ENCODE results near the gene NOS1AP.

The NOS1AP gene

DNA sequence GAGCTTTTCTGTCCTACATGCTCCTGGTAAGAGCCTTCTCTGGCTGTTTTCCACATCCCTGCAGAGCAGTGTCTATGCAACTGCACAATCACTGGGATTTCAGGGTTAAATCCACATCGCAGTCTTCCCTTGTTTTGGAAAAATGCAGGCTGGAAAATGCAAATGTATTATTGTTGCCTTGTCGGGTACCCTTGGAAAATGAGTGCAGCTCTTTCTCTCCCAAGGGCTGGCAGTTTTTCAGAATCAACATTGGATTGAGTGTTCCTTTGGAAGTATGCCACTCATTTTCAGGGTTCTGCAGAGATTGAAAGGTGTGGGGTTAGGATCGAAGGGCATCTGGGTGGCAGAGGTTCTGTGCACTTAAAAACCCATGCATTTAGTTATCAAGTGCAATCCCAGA is 3.2 kb downstream of the NOS1AP start:
- ChIA-PET POLR2A (no interaction called here), CTCF (no interaction called here)
- no peak for DNase-seq (ENCODE audit: extremely low spot score)
- TF ChIP-seq, protein P1, sequence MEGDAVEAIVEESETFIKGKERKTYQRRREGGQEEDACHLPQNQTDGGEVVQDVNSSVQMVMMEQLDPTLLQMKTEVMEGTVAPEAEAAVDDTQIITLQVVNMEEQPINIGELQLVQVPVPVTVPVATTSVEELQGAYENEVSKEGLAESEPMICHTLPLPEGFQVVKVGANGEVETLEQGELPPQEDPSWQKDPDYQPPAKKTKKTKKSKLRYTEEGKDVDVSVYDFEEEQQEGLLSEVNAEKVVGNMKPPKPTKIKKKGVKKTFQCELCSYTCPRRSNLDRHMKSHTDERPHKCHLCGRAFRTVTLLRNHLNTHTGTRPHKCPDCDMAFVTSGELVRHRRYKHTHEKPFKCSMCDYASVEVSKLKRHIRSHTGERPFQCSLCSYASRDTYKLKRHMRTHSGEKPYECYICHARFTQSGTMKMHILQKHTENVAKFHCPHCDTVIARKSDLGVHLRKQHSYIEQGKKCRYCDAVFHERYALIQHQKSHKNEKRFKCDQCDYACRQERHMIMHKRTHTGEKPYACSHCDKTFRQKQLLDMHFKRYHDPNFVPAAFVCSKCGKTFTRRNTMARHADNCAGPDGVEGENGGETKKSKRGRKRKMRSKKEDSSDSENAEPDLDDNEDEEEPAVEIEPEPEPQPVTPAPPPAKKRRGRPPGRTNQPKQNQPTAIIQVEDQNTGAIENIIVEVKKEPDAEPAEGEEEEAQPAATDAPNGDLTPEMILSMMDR (IDR thresholded peaks at IDR 0.05; ENCODE audit: control extremely low read depth, extremely low read depth, low read depth, missing control alignments): no peak

DNA sequence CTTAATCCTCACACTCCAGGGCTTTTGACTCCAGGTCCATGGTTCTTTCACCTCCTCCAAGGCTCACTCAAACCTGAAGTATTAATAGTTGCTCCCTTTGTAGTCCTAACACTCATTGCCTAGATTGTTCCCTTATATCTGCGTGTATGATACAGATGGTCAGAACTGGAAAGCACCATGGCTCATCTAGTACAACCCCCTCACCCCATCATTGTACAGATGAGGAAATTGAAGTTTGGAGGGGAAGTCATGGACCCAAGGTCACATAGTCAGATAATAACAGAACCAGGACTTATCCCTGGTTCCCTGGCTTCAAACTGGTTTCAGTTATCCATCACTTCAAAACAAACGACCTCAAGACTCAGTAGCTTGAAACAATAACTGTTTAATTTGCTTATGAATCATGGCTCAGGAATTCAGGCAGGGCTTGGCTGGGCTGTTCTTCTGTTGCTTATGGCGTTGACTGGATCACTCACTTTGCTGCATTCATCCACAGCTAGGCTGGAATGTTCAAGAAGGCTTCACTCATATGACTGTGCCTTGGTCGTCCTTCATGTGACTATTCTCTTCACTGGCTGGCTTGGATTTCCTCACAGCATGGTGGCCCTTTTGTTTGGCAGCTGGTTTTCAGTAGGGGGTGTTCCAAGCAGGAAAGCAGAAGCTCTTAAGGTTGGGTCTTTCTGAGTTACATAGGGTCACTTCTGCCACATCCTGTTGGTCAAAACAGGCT is 5.0 kb downstream of the NOS1AP start:
- ChIA-PET POLR2A (no interaction called here), CTCF (interaction anchor here (1.0 kb wide), 2 partner anchors 22 to 336 kb away, joined by 3 read pairs; no protein-coding TSS in a partner anchor)
- no peak for DNase-seq (ENCODE audit: extremely low spot score)
- TF ChIP-seq, protein P1 (IDR thresholded peaks at IDR 0.05; ENCODE audit: control extremely low read depth, extremely low read depth, low read depth, missing control alignments): no peak

DNA sequence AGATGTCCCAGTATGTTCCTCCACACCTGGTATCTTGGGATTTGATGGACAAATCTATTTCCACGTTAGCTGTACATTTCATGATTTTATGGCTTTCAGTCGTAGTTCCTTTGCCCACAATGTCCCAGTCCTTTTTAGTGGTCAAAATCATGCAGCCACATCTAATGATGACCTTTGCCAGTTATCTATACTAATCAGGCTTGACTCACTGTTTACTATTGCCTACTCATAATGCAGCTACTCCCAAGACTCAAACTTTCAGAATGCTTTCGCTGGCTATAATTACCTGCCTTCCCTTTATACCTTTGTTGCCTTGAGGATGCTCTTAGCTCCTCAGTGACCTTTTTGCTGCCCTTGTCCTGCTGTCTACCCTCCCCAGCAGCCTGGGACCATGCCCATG is 6.4 kb downstream of the NOS1AP start:
- no peak for DNase-seq (ENCODE audit: extremely low spot score)
- ChIA-PET CTCF (no interaction called here), POLR2A (no interaction called here)
- TF ChIP-seq, protein P1 (IDR thresholded peaks at IDR 0.05; ENCODE audit: control extremely low read depth, extremely low read depth, low read depth, missing control alignments): no peak

DNA sequence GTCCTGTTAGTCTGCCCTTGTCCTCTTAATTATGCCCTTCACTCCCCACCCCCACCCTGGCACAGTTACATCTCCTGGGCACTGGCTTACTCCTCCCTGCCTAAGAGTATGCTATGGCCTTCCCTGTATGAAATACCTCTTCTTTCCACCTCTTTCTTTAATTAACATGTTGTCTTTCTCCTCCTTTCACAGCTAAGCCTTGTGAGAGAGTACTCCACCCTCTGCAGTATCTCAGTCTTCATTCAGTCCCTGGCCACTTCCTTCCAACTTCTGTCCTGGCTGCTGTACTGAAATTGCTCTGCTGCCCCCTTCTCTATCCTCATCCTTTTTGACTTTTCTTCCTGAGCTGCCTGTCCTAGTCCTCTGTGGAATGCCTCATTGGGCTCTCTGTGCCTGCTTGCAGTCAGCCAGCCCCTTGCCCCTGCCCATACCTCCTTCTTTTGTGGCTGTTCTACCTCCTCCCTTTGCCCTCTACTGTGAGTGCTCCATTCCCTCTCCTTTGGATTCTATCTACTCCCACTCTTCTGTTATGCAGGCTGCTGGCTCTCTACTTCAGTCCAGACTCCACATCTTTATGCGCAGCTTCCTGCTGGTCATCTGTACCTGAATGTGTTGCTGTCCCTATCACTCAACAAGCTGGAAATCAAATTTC is 8.3 kb downstream of the NOS1AP start:
- POLR2A ChIA-PET: no interaction called here
- TF ChIP-seq, protein P1 (IDR thresholded peaks at IDR 0.05; ENCODE audit: control extremely low read depth, extremely low read depth, low read depth, missing control alignments): no peak
- CTCF ChIA-PET: no interaction called here

DNA sequence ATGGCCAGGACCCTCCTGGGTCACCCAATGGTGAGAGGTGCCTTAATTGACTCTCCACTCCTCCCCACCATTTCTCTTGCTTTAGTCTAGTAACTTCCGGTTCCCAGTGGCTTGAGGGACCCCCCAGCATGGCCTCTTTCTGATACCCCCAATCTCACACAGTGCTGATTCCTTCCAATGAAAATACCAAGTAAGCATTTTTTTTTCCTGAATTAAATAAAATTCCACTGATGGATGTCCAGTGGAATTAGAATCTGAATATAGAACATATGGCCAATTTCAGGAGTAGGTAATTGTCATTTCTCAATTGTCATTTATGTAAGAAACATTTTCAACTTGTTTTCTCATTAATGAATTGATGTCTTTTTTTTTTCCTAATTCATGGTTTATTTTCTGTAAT is 9.5 kb downstream of the NOS1AP start:
- CTCF ChIA-PET: no interaction called here
- POLR2A ChIA-PET: no interaction called here
- TF ChIP-seq, protein P1 (IDR thresholded peaks at IDR 0.05; ENCODE audit: control extremely low read depth, extremely low read depth, low read depth, missing control alignments): no peak
- DNase-seq (ENCODE audit: extremely low spot score): no peak

More for the DNA sequence above, 8.3 kb downstream of the NOS1AP start:
- no peak for DNase-seq (ENCODE audit: extremely low spot score)

DNA sequence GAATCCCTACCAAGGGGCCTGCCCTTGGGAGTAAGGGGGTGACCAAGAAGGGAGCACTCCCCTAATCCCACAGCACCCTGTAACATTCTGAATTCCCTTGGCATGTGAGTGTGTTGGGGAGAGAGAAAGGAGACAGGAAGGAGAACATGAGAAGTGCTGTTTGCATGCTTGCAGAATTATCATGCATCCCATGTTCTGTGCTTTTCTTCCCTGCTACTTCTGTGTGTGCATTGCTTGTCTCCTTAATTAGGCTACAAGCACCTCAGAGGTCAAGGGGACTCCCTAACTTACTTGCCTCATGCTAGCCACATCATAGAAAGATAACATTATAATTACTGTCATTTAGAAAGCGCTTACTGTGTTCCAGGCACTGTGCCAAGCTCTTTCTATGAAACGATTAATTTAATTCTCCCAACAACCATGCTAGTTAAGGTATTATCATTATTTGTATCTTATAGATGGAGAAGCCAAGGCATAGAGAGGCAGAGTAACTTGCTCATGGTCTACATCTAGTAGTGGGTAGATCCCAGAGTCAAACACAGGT is 11.1 kb downstream of the NOS1AP start:
- ChIA-PET CTCF (no interaction called here), POLR2A (no interaction called here)
- TF ChIP-seq, protein P1 (IDR thresholded peaks at IDR 0.05; ENCODE audit: control extremely low read depth, extremely low read depth, low read depth, missing control alignments): no peak
- DNase-seq (ENCODE audit: extremely low spot score): no peak
